ENCODE data around the gene KAT8.

- no peak for TF ChIP-seq ESRRA (CRISPR knock-in tag; IDR thresholded peaks at IDR 0.05; ENCODE audit: low read depth)
- no peak for TF ChIP-seq KDM6A (CRISPR knock-in tag; IDR thresholded peaks at IDR 0.05; ENCODE audit: low read depth)
- no peak for TF ChIP-seq ZNF768 (CRISPR knock-in tag; IDR thresholded peaks at IDR 0.05)
- TF ChIP-seq IKZF1 (IDR thresholded peaks at IDR 0.05): no peak
- no peak for TF ChIP-seq NFE2L1 (CRISPR knock-in tag; IDR thresholded peaks at IDR 0.05; ENCODE audit: borderline replicate concordance)
Observed at GRCh38 chr16:31080756-31081419, 36.6 kb upstream of the KAT8 start.

Measured in HepG2 (cell line).